WTC11 (cell line): ENCODE data around the gene CYP2C18. TPM values are rescaled to one million over a fixed set of nuclear protein-coding genes. Genes with fewer than 3 reads are reported as not detected.

Experiments
- ATAC-seq: fragments of 200-7000 bp; cut with Tn5 transposase; 2 replicates; pipeline ENCODE4 v1.10.0; 2021; ENCODE audit warnings: mild to moderate bottlenecking, moderate library complexity
- CTCF ChIA-PET: fragments of 300-600 bp; sonication (Branson Sonifier 250); formaldehyde crosslinking; loops from one replicate; lab custom pipeline; 2021; ENCODE audit warnings: antibody characterized with exemption; lab: Charles Lee
- POLR2A ChIA-PET: fragments of 350-600 bp; sonication (Branson Sonifier 250); formaldehyde crosslinking; loops from one replicate; lab custom pipeline; 2021; ENCODE audit warnings: antibody characterized with exemption; lab: Charles Lee
- DNase-seq: peaks from one replicate; pipeline ENCODE4 v3.0.0; 2021; ENCODE audit warnings: low spot score
- H3K27ac Mint-ChIP-seq: 2 replicates; pipeline ENCODE4 v1.8.0; 2021; ENCODE audit warnings: mixed read lengths
- H3K27me3 Mint-ChIP-seq: 2 replicates; pipeline ENCODE4 v1.8.0; 2021; ENCODE audit warnings: low read depth, mild to moderate bottlenecking, moderate library complexity, mixed read lengths
- H3K36me3 Mint-ChIP-seq: 2 replicates; pipeline ENCODE4 v1.8.0; 2021; ENCODE audit warnings: mixed read lengths
- H3K4me1 Mint-ChIP-seq: 2 replicates; pipeline ENCODE4 v1.8.0; 2022; ENCODE audit warnings: mixed read lengths
- H3K4me3 Mint-ChIP-seq: 2 replicates; pipeline ENCODE4 v1.8.0; 2021; ENCODE audit warnings: mild to moderate bottlenecking, moderate library complexity, mixed read lengths
- H3K9me3 Mint-ChIP-seq: 2 replicates; pipeline ENCODE4 v1.8.0; 2021; ENCODE audit warnings: mixed read lengths
- ATF1 ChIP-seq: sonication (generic); formaldehyde crosslinking; IDR thresholded peaks from 2 replicates; pipeline ENCODE4 v1.8.1; 2023; ENCODE audit warnings: mild to moderate bottlenecking, moderate library complexity, missing genetic modification reagents
- CREB1 ChIP-seq: sonication (generic); formaldehyde crosslinking; IDR thresholded peaks from 2 replicates; pipeline ENCODE4 v1.8.0; 2023; ENCODE audit warnings: mild to moderate bottlenecking, missing genetic modification reagents
- ELF4 ChIP-seq: sonication (generic); formaldehyde crosslinking; IDR thresholded peaks from 2 replicates; pipeline ENCODE4 v1.8.1; 2022; ENCODE audit warnings: low read depth, mild to moderate bottlenecking, moderate library complexity, missing genetic modification reagents
- ERG ChIP-seq: fragments of 250-450 bp; sonication (Bioruptor Pico); IDR thresholded peaks from 2 replicates; pipeline ENCODE4 v1.8.0; 2021; ENCODE audit warnings: mild to moderate bottlenecking
- IRF2 ChIP-seq: sonication (generic); formaldehyde crosslinking; IDR thresholded peaks from 2 replicates; pipeline ENCODE4 v1.8.0; 2022; ENCODE audit warnings: low read depth, missing genetic modification reagents, borderline replicate concordance
- JAZF1 ChIP-seq: fragments of 250-450 bp; sonication (Bioruptor Pico); IDR thresholded peaks from 2 replicates; pipeline ENCODE4 v1.9.0; 2021; ENCODE audit warnings: moderate library complexity, mild to moderate bottlenecking, inconsistent platforms
- JUN ChIP-seq: sonication (generic); formaldehyde crosslinking; IDR thresholded peaks from 2 replicates; pipeline ENCODE4 v1.8.0; 2023; ENCODE audit warnings: mild to moderate bottlenecking, missing genetic modification reagents
- KAT7 ChIP-seq: sonication (generic); formaldehyde crosslinking; IDR thresholded peaks from 2 replicates; pipeline ENCODE4 v1.8.1; 2023; ENCODE audit warnings: missing genetic modification reagents, mild to moderate bottlenecking, borderline replicate concordance
- MYBL2 ChIP-seq: sonication (generic); formaldehyde crosslinking; IDR thresholded peaks from 2 replicates; pipeline ENCODE4 v1.8.1; 2023; ENCODE audit warnings: mild to moderate bottlenecking, moderate library complexity, missing genetic modification reagents
- NR1H2 ChIP-seq: sonication (generic); formaldehyde crosslinking; IDR thresholded peaks from 2 replicates; pipeline ENCODE4 v1.9.0; 2021; ENCODE audit warnings: mild to moderate bottlenecking, moderate library complexity, missing genetic modification reagents
- NR3C1 ChIP-seq: sonication (generic); formaldehyde crosslinking; conservative IDR thresholded peaks from 2 replicates; pipeline ENCODE4 v1.8.1; 2023; ENCODE audit warnings: low read depth, mild to moderate bottlenecking, missing genetic modification reagents
- OVOL2 ChIP-seq: fragments of 250-450 bp; sonication (Bioruptor Pico); IDR thresholded peaks from 2 replicates; pipeline ENCODE4 v1.9.0; 2021; ENCODE audit warnings: mild to moderate bottlenecking, borderline replicate concordance
- RELA ChIP-seq: sonication (generic); formaldehyde crosslinking; IDR thresholded peaks from 2 replicates; pipeline ENCODE4 v1.8.1; 2022; ENCODE audit warnings: missing genetic modification reagents, mild to moderate bottlenecking, borderline replicate concordance
- SMAD3 ChIP-seq: sonication (generic); formaldehyde crosslinking; IDR thresholded peaks from 2 replicates; pipeline ENCODE4 v1.8.0; 2022; ENCODE audit warnings: missing genetic modification reagents, mild to moderate bottlenecking, borderline replicate concordance
- SP1 ChIP-seq: sonication (generic); formaldehyde crosslinking; conservative IDR thresholded peaks from 2 replicates; pipeline ENCODE4 v1.8.1; 2022; ENCODE audit warnings: missing genetic modification reagents
- TP53 ChIP-seq: sonication (generic); formaldehyde crosslinking; IDR thresholded peaks from 2 replicates; pipeline ENCODE4 v1.8.1; 2023; ENCODE audit warnings: mild to moderate bottlenecking, missing genetic modification reagents
- ZBTB21 ChIP-seq: sonication (generic); formaldehyde crosslinking; IDR thresholded peaks from 2 replicates; pipeline ENCODE4 v1.8.1; 2023; ENCODE audit warnings: mild to moderate bottlenecking, missing genetic modification reagents, borderline replicate concordance
- ZNF121 ChIP-seq: sonication (generic); formaldehyde crosslinking; IDR thresholded peaks from 2 replicates; pipeline ENCODE4 v1.8.0; 2023; ENCODE audit warnings: missing genetic modification reagents
- ZNF138 ChIP-seq: sonication (generic); formaldehyde crosslinking; conservative IDR thresholded peaks from 2 replicates; pipeline ENCODE4 v1.8.1; 2022; ENCODE audit warnings: mild to moderate bottlenecking, moderate library complexity, missing genetic modification reagents
- ZNF219 ChIP-seq: sonication (generic); formaldehyde crosslinking; IDR thresholded peaks from 2 replicates; pipeline ENCODE4 v1.8.0; 2023; ENCODE audit warnings: missing genetic modification reagents, mild to moderate bottlenecking, borderline replicate concordance
- ZNF232 ChIP-seq: sonication (generic); formaldehyde crosslinking; IDR thresholded peaks from 2 replicates; pipeline ENCODE4 v1.8.0; 2022; ENCODE audit warnings: mild to moderate bottlenecking, missing genetic modification reagents
- ZNF396 ChIP-seq: fragments of 250-450 bp; sonication (Bioruptor Pico); IDR thresholded peaks from 2 replicates; pipeline ENCODE4 v1.8.0; 2021; ENCODE audit warnings: mild to moderate bottlenecking, moderate library complexity, borderline replicate concordance
- ZNF416 ChIP-seq: fragments of 250-450 bp; sonication (Bioruptor Pico); IDR thresholded peaks from 2 replicates; pipeline ENCODE4 v1.9.0; 2021; ENCODE audit warnings: mild to moderate bottlenecking, inconsistent platforms
- total RNA-seq: library from RNA; stranded (reverse); gene quantifications from 3 replicates; pipeline ENCODE4 v1.2.3, GENCODE V29; 2021
- TF ChIP-seq, protein P1 (sequence below): sonication (generic); formaldehyde crosslinking; IDR thresholded peaks from 2 replicates; pipeline ENCODE4 v1.8.1; 2022; ENCODE audit warnings: missing genetic modification reagents, borderline replicate concordance
- TF ChIP-seq, protein P2 (sequence below): sonication (generic); formaldehyde crosslinking; IDR thresholded peaks from 2 replicates; pipeline ENCODE4 v1.8.0; 2023; ENCODE audit warnings: mild to moderate bottlenecking, missing genetic modification reagents
- TF ChIP-seq, protein P3 (sequence below): sonication (generic); formaldehyde crosslinking; IDR thresholded peaks from 2 replicates; pipeline ENCODE4 v1.8.1; 2023; ENCODE audit warnings: mild to moderate bottlenecking, moderate library complexity, missing genetic modification reagents
- TF ChIP-seq, protein P4 (sequence below): sonication (generic); formaldehyde crosslinking; IDR thresholded peaks from 2 replicates; pipeline ENCODE4 v1.8.1; 2022; ENCODE audit warnings: low read depth, missing genetic modification reagents, borderline replicate concordance
- TF ChIP-seq, protein P5 (sequence below): sonication (generic); formaldehyde crosslinking; IDR thresholded peaks from 2 replicates; pipeline ENCODE4 v1.8.0; 2022; ENCODE audit warnings: mild to moderate bottlenecking, missing genetic modification reagents
- TF ChIP-seq, protein P6 (sequence below): sonication (generic); formaldehyde crosslinking; IDR thresholded peaks from 2 replicates; pipeline ENCODE4 v1.8.1; 2023; ENCODE audit warnings: mild to moderate bottlenecking, missing genetic modification reagents

The CYP2C18 gene
- total RNA-seq, 1 experiment from 2014 or later: 0.28 TPM

GRCh38 chr10:94735197-94735596, 51.7 kb downstream of the CYP2C18 start:
- no peak overlapping the region for H3K27ac Mint-ChIP-seq
- POLR2A ChIA-PET: no interaction called here

GRCh38 chr10:94738588-94738987, 55.1 kb downstream of the CYP2C18 start:
- Mint-ChIP-seq H3K27me3 (peaks cover 3% of the 10 kb centered on the region), H3K36me3 (peaks cover 11% of the 10 kb centered on the region), H3K27ac (no peak overlapping the region), H3K9me3 (peaks cover 49% of the 10 kb centered on the region), H3K4me3 (no peak overlapping the region), H3K4me1 (no peaks in the 10 kb centered on the region)
- TF ChIP-seq ZNF121 (CRISPR knock-in tag): no peak
- TF ChIP-seq CREB1 (CRISPR knock-in tag): no peak
- TF ChIP-seq ELF4 (CRISPR knock-in tag): no peak
- no peak for TF ChIP-seq ATF1
- TF ChIP-seq ZBTB21 (CRISPR knock-in tag): no peak
- no peak for TF ChIP-seq ZNF232 (CRISPR knock-in tag)
- no peak for TF ChIP-seq SMAD3 (CRISPR knock-in tag)
- TF ChIP-seq MYBL2: no peak
- TF ChIP-seq, protein P1, sequence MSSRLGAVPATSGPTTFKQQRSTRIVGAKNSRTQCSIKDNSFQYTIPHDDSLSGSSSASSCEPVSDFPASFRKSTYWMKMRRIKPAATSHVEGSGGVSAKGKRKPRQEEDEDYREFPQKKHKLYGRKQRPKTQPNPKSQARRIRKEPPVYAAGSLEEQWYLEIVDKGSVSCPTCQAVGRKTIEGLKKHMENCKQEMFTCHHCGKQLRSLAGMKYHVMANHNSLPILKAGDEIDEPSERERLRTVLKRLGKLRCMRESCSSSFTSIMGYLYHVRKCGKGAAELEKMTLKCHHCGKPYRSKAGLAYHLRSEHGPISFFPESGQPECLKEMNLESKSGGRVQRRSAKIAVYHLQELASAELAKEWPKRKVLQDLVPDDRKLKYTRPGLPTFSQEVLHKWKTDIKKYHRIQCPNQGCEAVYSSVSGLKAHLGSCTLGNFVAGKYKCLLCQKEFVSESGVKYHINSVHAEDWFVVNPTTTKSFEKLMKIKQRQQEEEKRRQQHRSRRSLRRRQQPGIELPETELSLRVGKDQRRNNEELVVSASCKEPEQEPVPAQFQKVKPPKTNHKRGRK: no peak
- TF ChIP-seq ERG: no peak
- TF ChIP-seq JUN (CRISPR knock-in tag): no peak
- no peak for TF ChIP-seq OVOL2
- TF ChIP-seq, protein P2, sequence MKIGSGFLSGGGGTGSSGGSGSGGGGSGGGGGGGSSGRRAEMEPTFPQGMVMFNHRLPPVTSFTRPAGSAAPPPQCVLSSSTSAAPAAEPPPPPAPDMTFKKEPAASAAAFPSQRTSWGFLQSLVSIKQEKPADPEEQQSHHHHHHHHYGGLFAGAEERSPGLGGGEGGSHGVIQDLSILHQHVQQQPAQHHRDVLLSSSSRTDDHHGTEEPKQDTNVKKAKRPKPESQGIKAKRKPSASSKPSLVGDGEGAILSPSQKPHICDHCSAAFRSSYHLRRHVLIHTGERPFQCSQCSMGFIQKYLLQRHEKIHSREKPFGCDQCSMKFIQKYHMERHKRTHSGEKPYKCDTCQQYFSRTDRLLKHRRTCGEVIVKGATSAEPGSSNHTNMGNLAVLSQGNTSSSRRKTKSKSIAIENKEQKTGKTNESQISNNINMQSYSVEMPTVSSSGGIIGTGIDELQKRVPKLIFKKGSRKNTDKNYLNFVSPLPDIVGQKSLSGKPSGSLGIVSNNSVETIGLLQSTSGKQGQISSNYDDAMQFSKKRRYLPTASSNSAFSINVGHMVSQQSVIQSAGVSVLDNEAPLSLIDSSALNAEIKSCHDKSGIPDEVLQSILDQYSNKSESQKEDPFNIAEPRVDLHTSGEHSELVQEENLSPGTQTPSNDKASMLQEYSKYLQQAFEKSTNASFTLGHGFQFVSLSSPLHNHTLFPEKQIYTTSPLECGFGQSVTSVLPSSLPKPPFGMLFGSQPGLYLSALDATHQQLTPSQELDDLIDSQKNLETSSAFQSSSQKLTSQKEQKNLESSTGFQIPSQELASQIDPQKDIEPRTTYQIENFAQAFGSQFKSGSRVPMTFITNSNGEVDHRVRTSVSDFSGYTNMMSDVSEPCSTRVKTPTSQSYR (CRISPR knock-in tag): no peak
- TF ChIP-seq, protein P3, sequence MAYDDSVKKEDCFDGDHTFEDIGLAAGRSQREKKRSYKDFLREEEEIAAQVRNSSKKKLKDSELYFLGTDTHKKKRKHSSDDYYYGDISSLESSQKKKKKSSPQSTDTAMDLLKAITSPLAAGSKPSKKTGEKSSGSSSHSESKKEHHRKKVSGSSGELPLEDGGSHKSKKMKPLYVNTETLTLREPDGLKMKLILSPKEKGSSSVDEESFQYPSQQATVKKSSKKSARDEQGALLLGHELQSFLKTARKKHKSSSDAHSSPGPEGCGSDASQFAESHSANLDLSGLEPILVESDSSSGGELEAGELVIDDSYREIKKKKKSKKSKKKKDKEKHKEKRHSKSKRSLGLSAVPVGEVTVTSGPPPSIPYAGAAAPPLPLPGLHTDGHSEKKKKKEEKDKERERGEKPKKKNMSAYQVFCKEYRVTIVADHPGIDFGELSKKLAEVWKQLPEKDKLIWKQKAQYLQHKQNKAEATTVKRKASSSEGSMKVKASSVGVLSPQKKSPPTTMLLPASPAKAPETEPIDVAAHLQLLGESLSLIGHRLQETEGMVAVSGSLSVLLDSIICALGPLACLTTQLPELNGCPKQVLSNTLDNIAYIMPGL (CRISPR knock-in tag): no peak
- TF ChIP-seq, protein P4, sequence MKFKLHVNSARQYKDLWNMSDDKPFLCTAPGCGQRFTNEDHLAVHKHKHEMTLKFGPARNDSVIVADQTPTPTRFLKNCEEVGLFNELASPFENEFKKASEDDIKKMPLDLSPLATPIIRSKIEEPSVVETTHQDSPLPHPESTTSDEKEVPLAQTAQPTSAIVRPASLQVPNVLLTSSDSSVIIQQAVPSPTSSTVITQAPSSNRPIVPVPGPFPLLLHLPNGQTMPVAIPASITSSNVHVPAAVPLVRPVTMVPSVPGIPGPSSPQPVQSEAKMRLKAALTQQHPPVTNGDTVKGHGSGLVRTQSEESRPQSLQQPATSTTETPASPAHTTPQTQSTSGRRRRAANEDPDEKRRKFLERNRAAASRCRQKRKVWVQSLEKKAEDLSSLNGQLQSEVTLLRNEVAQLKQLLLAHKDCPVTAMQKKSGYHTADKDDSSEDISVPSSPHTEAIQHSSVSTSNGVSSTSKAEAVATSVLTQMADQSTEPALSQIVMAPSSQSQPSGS: no peak
- TF ChIP-seq SP1 (CRISPR knock-in tag): no peak
- ChIA-PET POLR2A (no interaction called here), CTCF (no interaction called here)
- ATAC-seq: no peak
- DNase-seq: no peak

More at GRCh38 chr10:94735197-94735596, 51.7 kb downstream of the CYP2C18 start:
- Mint-ChIP-seq H3K36me3 (no peaks in the 10 kb centered on the region), H3K27me3 (no peaks in the 10 kb centered on the region; the same call in 1 of the 2 replicates), H3K9me3 (peaks cover 21% of the 10 kb centered on the region), H3K4me3 (no peak overlapping the region), H3K4me1 (no peaks in the 10 kb centered on the region)
- TF ChIP-seq NR1H2 (no peak), SP1 (CRISPR knock-in tag) (no peak), ZNF121 (CRISPR knock-in tag) (no peak), IRF2 (CRISPR knock-in tag) (no peak), NR3C1 (CRISPR knock-in tag) (no peak), MYBL2 (no peak), KAT7 (CRISPR knock-in tag) (no peak), ZNF396 (no peak), CREB1 (CRISPR knock-in tag) (no peak), TP53 (CRISPR knock-in tag) (no peak), ZNF219 (CRISPR knock-in tag) (no peak), RELA (no peak), ZNF138 (CRISPR knock-in tag) (no peak), JAZF1 (no peak), ZNF416 (no peak)
- TF ChIP-seq, protein P5, sequence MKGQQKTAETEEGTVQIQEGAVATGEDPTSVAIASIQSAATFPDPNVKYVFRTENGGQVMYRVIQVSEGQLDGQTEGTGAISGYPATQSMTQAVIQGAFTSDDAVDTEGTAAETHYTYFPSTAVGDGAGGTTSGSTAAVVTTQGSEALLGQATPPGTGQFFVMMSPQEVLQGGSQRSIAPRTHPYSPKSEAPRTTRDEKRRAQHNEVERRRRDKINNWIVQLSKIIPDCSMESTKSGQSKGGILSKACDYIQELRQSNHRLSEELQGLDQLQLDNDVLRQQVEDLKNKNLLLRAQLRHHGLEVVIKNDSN (CRISPR knock-in tag): no peak
- TF ChIP-seq, protein P6, sequence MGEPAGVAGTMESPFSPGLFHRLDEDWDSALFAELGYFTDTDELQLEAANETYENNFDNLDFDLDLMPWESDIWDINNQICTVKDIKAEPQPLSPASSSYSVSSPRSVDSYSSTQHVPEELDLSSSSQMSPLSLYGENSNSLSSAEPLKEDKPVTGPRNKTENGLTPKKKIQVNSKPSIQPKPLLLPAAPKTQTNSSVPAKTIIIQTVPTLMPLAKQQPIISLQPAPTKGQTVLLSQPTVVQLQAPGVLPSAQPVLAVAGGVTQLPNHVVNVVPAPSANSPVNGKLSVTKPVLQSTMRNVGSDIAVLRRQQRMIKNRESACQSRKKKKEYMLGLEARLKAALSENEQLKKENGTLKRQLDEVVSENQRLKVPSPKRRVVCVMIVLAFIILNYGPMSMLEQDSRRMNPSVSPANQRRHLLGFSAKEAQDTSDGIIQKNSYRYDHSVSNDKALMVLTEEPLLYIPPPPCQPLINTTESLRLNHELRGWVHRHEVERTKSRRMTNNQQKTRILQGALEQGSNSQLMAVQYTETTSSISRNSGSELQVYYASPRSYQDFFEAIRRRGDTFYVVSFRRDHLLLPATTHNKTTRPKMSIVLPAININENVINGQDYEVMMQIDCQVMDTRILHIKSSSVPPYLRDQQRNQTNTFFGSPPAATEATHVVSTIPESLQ (CRISPR knock-in tag): no peak
- DNase-seq (no peak), ATAC-seq (no peak)
- CTCF ChIA-PET: no interaction called here
